ENCODE data around the gene EFNB3.

GRCh38 chr17:7697828-7698588 is 7.0 kb upstream of the EFNB3 start:
- no peak for TF ChIP-seq CTCF (conservative IDR thresholded peaks at IDR 0.05; ENCODE audit: low read length)
- TF ChIP-seq EZH2phosphoT487 (IDR thresholded peaks at IDR 0.05; ENCODE audit: borderline replicate concordance, low read depth, low read length), result no peak

All from OCI-LY7 (cell line).